OCI-LY3 (cell line): ENCODE results near the gene SYT1.

Experiments used
- H2AFZ ChIP-seq: fragments of 200-600, 300-600 bp; shearing (Covaris generic); 2 replicates; pipeline ENCODE4 v1.6.0; 2014; ENCODE audit warnings: antibody characterized with exemption, low read depth, low read length
- H3K27ac ChIP-seq: fragments of 200-600, 300-600 bp; sonication (generic); 2 replicates; pipeline ENCODE4 v1.5.1; 2014; ENCODE audit warnings: mild to moderate bottlenecking, low read length, moderate library complexity, mixed read lengths
- H3K27me3 ChIP-seq: fragments of 200-600, 300-600 bp; sonication (generic); 2 replicates; pipeline ENCODE4 v1.6.1; 2014; ENCODE audit warnings: low read depth, low read length, mixed read lengths
- H3K36me3 ChIP-seq: fragments of 200-600, 300-600 bp; sonication (generic); replicated peaks from 2 replicates; pipeline ENCODE3; 2014; ENCODE audit warnings: low read depth, low read length, mixed read lengths
- H3K4me1 ChIP-seq: fragments of 300-600, 200-600 bp; sonication (generic); 2 replicates; pipeline ENCODE4 v1.6.1; 2014; ENCODE audit warnings: low read length, mixed read lengths
- H3K4me2 ChIP-seq: fragments of 200-600, 300-600 bp; sonication (generic); 2 replicates; pipeline ENCODE4 v1.6.1; 2014; ENCODE audit warnings: low read length, mixed read lengths
- H3K4me3 ChIP-seq: fragments of 300-600, 200-600 bp; sonication (generic); 2 replicates; pipeline ENCODE4 v1.5.1; 2014; ENCODE audit warnings: antibody characterized with exemption, mild to moderate bottlenecking, low read length, moderate library complexity
- H3K79me2 ChIP-seq: fragments of 300-600, 200-600 bp; shearing (Covaris generic); 2 replicates; pipeline ENCODE4 v1.6.1; 2014; ENCODE audit warnings: mild to moderate bottlenecking, low read length, mixed read lengths
- H3K9ac ChIP-seq: fragments of 300-600, 200-600 bp; shearing (Covaris generic); 2 replicates; pipeline ENCODE4 v1.6.0; 2014; ENCODE audit warnings: mild to moderate bottlenecking, low read length, moderate library complexity
- H3K9me3 ChIP-seq: fragments of 200-600, 300-600 bp; shearing (Covaris generic); 2 replicates; pipeline ENCODE4 v1.6.1; 2014; ENCODE audit warnings: low read length, mixed read lengths; ENCODE audit not compliant: insufficient read depth
- H4K20me1 ChIP-seq: fragments of 200-600, 300-600 bp; sonication (generic); 2 replicates; pipeline ENCODE4 v1.6.1; 2016; ENCODE audit warnings: low read length, mixed read lengths; ENCODE audit not compliant: insufficient read depth
- EZH2phosphoT487 ChIP-seq: fragments of 200-600 bp; shearing (Covaris generic); IDR thresholded peaks from 2 replicates; pipeline ENCODE4 v1.6.1; 2018; ENCODE audit warnings: antibody characterized with exemption, mixed run types, low read depth
- TF ChIP-seq, protein P1 (sequence below): fragments of 200-600, 300-600 bp; sonication (generic); IDR thresholded peaks from 2 replicates; pipeline ENCODE4 v1.5.1; 2014; ENCODE audit warnings: antibody characterized with exemption, low read length, low read depth

SYT1 gene

DNA sequence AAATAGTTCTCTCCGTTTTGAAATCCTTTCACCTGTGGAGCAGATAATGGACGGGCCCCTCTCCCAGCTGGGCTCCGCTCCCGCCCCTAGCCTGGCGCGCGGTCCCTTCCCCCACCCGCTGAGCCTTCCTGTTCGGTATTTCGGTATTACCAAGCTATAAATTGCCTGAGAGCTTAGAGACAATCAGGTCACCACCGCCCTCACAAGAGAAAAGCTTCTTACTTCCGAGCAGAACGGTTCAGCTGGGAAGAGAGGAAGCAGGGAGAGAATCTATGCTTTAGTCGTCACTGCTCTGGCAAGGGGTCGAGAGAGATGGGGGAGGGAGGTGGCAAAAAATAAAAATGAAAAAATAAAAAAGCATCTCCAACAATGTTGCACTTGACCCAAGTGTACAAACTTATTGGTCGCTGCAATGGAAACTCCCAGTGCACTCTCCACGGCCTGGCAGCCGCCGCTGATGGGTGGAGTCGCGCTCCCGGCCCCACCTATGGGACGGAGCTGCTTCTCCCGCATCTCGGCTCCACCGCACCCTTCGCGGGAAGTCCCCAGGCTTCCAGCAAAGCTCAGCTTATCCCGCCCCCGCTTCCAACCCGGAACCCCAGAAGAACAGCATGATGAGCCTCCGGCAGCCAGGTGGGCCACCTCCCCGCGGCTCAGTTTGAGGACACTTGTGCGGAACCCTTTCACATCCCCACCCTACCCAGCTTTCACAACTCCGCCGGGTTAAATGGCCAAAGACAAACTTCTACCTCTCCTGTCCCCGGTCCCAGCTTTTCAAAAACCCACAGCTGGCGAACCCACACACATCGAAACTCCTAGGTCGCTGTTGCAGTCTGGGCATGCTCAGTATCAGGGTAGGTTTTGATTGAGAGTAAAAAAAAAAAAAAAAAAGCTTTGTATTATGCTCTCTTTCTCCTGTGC is 832 bp upstream of the SYT1 start:
- no peaks in the 10 kb centered on the region for H3K4me1 ChIP-seq
- no peak overlapping the region for H3K4me3 ChIP-seq
- H3K9ac ChIP-seq, result no peak overlapping the region
- TF ChIP-seq, protein P1, sequence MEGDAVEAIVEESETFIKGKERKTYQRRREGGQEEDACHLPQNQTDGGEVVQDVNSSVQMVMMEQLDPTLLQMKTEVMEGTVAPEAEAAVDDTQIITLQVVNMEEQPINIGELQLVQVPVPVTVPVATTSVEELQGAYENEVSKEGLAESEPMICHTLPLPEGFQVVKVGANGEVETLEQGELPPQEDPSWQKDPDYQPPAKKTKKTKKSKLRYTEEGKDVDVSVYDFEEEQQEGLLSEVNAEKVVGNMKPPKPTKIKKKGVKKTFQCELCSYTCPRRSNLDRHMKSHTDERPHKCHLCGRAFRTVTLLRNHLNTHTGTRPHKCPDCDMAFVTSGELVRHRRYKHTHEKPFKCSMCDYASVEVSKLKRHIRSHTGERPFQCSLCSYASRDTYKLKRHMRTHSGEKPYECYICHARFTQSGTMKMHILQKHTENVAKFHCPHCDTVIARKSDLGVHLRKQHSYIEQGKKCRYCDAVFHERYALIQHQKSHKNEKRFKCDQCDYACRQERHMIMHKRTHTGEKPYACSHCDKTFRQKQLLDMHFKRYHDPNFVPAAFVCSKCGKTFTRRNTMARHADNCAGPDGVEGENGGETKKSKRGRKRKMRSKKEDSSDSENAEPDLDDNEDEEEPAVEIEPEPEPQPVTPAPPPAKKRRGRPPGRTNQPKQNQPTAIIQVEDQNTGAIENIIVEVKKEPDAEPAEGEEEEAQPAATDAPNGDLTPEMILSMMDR, result no peak
- no peak for TF ChIP-seq EZH2phosphoT487
- no peak overlapping the region for H3K27ac ChIP-seq
- H3K36me3 ChIP-seq, result no peaks in the 10 kb centered on the region
- no peaks in the 10 kb centered on the region for H3K9me3 ChIP-seq
- no peaks in the 10 kb centered on the region for H3K27me3 ChIP-seq
- H4K20me1 ChIP-seq, result no peaks in the 10 kb centered on the region
- H2AFZ ChIP-seq, result no peak overlapping the region
- no peak overlapping the region for H3K4me2 ChIP-seq
- no peaks in the 10 kb centered on the region for H3K79me2 ChIP-seq

DNA sequence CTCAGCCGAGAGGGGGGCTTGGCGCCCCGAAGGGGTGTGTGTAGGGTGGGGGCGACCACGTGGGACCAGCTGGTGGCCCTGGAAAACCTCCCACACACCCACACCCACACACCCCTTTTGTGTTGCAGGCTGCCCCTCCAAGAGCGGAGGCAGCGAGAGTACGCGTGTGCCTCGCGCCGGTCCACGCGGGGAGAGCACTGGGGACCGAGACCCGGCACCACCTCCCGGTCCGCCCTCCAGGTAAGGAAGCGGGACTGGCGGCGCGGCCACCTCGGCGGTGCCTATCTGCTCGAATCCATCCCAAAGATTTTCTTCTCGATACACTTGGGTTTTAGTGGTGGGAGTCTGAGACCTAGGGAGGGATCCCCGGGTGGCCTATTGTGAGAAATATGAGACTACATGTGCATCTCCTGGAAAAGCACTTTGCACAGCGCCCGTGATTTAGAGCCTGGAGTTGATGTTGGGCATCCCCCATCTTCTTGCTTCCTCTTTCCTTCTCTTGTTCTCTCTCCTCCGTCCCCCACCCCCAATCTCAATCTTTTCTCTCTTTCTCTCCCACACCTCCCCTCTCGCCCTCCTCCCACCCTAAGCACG is 393 bp downstream of the SYT1 start:
- Histone ChIP-seq H2AFZ (no peak overlapping the region), H3K4me2 (no peak overlapping the region), H3K79me2 (no peaks in the 10 kb centered on the region), H3K4me3 (no peak overlapping the region), H3K27me3 (no peaks in the 10 kb centered on the region), H3K9me3 (no peaks in the 10 kb centered on the region), H3K27ac (no peak overlapping the region), H3K4me1 (no peaks in the 10 kb centered on the region), H3K36me3 (no peaks in the 10 kb centered on the region), H4K20me1 (no peaks in the 10 kb centered on the region), H3K9ac (no peak overlapping the region)
- TF ChIP-seq EZH2phosphoT487, result no peak

DNA sequence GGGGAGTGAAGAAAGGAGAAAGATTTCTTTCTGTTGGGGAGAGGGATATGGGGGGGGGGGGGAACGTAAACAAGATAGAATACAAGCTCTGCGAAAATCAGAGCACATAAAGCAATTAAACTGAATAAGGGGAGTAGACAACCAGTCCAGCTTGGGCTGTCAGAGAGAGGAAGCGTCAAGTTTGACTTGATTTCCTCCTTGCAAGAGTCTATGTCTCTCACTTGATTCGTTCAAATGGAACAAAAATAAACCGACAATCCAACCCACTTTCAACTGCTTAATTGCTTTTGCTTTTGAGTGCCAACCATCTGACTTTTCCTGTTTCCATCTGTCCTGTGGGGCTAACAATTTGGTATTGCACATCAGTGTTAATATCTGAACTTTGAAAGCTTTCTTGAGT is 942 bp downstream of the SYT1 start:
- Histone ChIP-seq H3K27ac (no peak overlapping the region), H3K36me3 (no peaks in the 10 kb centered on the region), H3K4me3 (no peak overlapping the region), H4K20me1 (no peaks in the 10 kb centered on the region), H3K27me3 (no peaks in the 10 kb centered on the region), H3K9me3 (no peaks in the 10 kb centered on the region), H3K9ac (no peak overlapping the region), H3K4me2 (no peak overlapping the region), H2AFZ (no peak overlapping the region), H3K4me1 (no peaks in the 10 kb centered on the region), H3K79me2 (no peaks in the 10 kb centered on the region)
- TF ChIP-seq, protein P1, result no peak
- TF ChIP-seq EZH2phosphoT487, result no peak

DNA sequence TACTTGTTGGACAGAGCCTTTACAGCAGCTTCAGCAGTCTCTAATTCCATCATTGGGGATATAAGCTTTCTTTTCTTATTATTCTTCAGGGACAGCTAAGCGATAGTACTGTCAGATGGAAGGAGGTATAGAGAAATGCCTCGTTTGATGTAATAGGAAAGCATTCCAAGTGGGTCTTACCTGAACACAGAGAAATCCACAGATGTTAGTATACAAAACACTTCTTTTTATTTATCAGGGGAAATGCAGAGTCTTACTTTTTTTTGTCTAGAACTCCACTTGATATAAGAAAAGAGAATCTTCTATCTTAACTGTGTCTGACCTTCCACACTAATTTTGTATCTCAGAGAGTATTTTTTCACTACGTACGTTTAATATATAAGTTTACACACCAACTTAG is 1.9 kb downstream of the SYT1 start:
- no peak overlapping the region for H3K27ac ChIP-seq
- H3K4me2 ChIP-seq, result no peak overlapping the region
- no peak overlapping the region for H3K9ac ChIP-seq
- no peaks in the 10 kb centered on the region for H3K36me3 ChIP-seq
- no peaks in the 10 kb centered on the region for H3K4me1 ChIP-seq
- H3K4me3 ChIP-seq, result no peak overlapping the region
- TF ChIP-seq, protein P1, result no peak
- TF ChIP-seq EZH2phosphoT487, result no peak
- H4K20me1 ChIP-seq, result no peaks in the 10 kb centered on the region
- no peaks in the 10 kb centered on the region for H3K79me2 ChIP-seq
- H3K9me3 ChIP-seq, result no peaks in the 10 kb centered on the region
- no peaks in the 10 kb centered on the region for H3K27me3 ChIP-seq
- no peak overlapping the region for H2AFZ ChIP-seq
